HS-27A (cell line): Measurements from ENCODE around the gene MAPT.
"Not testable (repeated sequence)": the region's sequence is repeated elsewhere in the genome, so short reads cannot be mapped to it uniquely, and the experiment has no call there.

Experiments
- DNase-seq: peaks from one replicate; pipeline ENCODE4 v3.0.0-alpha.2; 2012; ENCODE audit warnings: low read depth, missing footprints

Gene MAPT

GRCh38 chr17:45929344-45929743, 35.0 kb downstream of the MAPT start:
- no peak for DNase-seq

- no peak for DNase-seq
These were observed 36.1 kb downstream of the MAPT start for GRCh38 chr17:45930420-45930951.

- DNase-seq: no peak
These were observed 37.3 kb downstream of the MAPT start for GRCh38 chr17:45931677-45932076.

- DNase-seq: no peak
These were observed 40.0 kb downstream of the MAPT start for GRCh38 chr17:45934044-45934979.

DNA sequence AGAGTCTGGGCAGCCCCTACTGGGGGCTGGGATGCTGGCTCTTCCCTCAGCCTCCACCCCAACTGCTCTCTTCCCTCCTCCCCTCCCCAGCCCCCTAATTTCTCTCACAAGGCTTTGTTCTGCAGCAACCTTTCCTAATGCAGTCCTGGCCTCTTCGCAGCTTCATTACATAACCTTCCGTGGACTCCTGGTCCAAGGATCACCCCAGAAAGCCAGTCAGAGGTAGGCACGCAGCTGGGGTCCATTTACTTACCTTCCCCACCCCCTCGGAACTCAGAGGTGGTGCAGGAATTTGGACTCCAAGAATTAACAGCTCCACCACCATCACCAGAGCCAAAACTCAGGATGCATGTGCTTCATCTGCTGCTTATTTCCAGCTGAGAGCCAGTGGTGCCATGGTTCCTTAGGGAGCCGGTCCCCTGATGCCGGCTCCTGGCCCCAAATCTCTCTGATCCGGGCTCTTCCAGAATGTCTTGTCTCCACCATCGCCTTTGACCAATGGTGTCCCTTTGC, 40.9 kb downstream of the MAPT start:
- DNase-seq: no peak

DNA sequence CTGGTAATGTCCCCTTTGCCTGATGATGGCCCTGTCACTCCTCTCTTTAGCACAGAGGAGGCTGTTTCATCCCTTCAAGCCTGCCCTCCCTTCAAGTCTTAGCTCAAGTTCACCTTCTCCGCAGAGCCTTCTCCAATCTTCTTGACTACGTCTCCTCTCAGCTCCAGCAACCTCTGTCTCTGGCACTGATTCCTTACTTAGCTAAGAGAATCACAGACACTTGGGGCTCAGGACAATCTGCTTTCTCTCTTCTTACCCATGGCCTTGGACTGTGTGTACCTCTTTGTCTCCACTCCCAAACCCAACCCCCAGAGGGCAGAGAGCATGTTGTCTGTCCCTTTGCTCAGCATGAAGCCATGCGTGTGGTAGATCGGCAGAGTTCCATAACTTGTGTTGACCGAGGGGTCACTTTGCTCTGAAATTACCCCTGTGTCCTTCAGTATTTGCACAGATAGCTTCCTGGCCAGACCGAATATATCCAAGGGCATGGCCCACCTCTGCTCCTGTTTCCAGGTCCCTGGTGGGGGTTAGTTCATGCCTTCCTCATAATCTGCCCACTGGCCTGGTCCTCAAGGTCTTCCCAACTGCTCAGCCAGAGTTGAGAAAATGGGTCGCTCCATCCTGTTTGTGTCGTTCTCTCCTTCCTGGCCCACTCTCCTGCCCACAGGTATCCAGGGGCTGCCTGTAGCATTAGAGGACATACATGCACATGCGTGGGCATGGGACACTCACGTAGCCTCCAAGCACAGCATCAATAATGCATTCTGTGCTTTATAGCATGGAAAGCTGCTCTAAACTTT, 41.6 kb downstream of the MAPT start:
- no peak for DNase-seq

DNA sequence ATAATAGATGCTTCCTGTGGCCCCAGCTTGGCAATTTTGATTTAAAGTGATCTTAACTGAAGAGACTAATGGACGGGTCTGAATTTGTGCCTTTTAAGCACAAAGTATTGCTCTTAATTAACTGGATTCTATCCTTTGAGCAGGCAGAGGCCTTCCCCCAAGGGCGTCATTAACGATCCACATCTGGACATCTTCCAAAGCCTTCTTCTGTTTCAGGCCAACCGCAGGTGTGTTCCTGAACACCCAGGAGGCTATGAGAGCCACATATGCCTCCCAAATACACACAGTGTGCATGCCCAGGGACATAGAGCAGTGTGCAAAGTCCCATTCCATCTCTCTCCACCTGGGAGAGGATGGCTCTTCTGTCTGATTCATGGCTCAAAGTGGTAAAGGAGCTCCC, 42.3 kb downstream of the MAPT start:
- DNase-seq: no peak

GRCh38 chr17:45937186-45937585, 42.8 kb downstream of the MAPT start:
- not testable (repeated sequence) for DNase-seq

- DNase-seq: no peak
These were observed 45.0 kb downstream of the MAPT start for GRCh38 chr17:45939395-45939794.

DNA sequence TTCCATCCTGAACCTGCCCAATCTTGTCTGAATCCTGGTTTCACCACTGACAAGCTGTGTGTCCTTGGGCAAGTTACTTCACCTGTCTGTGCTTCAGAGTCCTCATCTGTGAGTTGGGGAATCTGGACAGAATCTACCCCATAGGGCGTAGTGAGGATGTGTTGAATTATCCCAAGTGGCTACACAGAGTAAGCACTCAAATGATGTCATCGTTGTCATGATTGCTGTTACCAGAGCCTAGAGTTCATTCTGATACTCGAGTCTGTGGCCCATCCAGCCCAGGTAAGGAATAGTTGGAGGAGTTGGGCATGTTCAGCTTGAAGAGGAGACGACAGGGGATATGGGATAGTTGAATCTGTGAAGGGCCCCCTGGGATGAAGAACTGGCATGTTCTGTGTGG, 45.9 kb downstream of the MAPT start:
- no peak for DNase-seq

DNA sequence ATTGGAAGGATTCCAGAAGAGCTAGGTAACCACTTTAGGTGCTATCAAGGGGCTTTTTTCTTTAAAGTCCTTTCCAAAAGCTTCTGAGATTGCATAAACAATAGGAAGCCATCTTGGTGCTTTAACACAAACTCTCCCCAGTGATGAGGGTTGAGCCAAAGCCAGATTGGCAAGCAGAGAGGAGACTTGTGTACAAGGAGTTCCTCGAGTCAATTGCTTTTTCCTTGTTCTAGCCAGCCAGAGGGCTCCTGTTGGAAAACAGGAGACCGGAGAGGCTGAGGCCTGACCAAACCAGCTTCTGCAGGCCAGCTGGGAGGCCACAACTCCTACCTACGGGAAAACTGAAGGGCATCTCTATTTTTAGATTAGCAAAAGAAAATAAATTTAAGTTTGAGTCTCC, 46.5 kb downstream of the MAPT start:
- DNase-seq: no peak

- DNase-seq: no peak
These were observed 47.0 kb downstream of the MAPT start for GRCh38 chr17:45941395-45941794.

GRCh38 chr17:45942284-45942683, 47.9 kb downstream of the MAPT start:
- no peak for DNase-seq

- no peak for DNase-seq
These were observed 52.5 kb downstream of the MAPT start for GRCh38 chr17:45946841-45947256.

DNA sequence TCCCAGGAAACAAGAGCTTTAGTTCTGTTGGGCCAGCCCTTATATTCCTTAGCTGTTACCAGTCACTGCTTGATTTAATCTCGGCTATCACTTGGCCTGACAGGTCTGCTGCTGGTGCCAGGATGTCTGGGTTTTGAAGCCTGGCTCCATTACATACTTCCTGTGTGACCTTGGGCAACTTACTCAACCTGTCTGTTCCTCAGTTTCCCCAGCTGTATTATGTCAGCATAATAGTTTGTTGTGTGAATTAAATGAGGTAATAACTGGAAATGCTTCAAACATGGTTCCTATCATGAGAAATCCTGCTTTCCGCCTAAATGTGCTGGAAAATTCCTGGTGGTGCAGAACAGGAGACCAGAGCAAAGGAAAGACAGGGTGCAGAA, 54.1 kb downstream of the MAPT start:
- no peak for DNase-seq

DNA sequence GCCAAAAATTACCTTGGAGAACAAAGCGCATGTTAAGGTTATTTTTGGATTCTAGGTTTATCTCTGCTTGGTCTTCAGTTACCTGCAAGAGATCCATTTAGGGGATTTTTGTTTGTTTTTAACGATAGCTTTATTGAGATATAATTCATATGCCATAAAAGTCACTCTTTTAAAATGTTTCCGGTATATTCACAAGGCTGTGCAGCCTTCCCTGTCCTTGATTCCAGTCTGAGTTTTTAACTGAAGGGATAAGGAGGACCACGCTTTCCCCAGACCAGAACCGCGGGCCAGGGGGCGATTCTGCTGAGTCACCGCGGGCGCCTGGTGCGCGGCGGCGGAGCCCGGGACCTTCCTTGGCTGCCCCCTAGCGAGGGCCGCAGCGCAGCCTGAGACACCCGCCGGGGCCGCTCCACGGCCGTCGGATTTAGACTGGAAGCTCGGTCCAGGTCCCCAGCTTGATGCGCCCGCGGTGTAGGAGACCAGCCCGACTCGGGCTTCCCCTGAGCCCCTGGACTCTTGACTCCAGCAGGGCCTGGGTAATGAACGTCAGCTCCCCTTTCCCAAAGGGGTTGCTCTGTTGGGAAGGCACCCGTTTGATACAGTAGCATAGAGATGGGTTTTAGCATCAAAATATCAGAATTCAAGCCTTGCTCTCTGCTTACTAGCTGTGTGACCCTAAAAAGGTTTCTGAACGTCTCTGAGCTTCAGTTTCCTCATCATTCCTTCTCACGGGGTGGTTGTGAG, 54.7 kb downstream of the MAPT start:
- DNase-seq: peak; percentile 8

- DNase-seq: no peak
These were observed 55.5 kb downstream of the MAPT start for GRCh38 chr17:45949755-45950320.

DNA sequence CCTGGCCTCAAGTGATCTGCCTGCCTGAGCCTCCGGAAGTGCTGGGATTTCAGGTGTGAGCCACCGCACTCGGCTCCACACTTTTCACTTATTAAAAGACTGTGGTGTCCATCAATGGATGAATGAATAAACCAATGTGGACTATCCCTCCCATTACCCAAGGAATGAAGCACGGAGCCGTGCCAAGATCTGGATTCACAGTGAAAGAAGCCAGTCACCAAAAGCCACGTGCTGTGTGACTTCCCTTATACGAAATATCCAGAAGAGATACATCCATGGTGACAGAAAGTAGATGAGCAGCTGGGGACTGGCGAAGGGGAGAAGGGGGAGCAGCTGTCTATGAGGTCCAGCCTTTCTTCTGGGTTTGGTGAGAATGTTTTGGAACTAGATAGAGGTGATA, 56.5 kb downstream of the MAPT start:
- no peak for DNase-seq

GRCh38 chr17:45951403-45951802, 57.0 kb downstream of the MAPT start:
- no peak for DNase-seq

- no peak for DNase-seq
These were observed 57.6 kb downstream of the MAPT start for GRCh38 chr17:45951941-45952340.

DNA sequence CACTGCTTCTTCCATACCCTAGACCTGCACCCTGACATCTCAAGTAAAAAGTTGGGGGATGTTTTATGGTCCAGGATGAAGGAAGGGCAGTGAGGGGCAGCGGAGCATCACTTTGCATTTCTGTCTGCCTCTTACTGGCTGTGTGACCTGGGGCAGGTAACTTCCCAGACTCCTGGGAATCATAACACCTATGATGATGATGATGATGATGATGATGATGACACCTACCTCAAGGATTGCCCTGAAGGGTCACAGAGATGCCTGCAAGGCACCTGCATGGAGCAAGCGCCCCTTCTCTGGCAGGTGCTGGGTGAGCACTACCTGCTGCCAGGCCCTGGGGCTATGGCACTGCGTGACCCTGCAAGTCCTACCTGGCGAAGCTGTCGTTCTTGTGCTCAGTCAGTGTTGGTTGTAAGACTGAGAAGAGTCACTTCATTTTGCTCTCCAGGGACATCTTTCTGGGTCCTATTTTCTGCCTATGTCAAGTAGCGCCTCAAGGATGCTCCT, 58.5 kb downstream of the MAPT start:
- DNase-seq: no peak
